Activated naive CD4-positive, alpha-beta T cell (primary cell): ENCODE results near the gene DOHH.
A peak's percentile ranks its signal among the peaks of the same experiment; 100 is the strongest.

Experiments used
- DNase-seq, 4 experiments: peaks; one replicate each; lab custom pipeline; 2025; lab: John Stamatoyannopoulos, UW

Gene DOHH, protein sequence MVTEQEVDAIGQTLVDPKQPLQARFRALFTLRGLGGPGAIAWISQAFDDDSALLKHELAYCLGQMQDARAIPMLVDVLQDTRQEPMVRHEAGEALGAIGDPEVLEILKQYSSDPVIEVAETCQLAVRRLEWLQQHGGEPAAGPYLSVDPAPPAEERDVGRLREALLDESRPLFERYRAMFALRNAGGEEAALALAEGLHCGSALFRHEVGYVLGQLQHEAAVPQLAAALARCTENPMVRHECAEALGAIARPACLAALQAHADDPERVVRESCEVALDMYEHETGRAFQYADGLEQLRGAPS

DNA sequence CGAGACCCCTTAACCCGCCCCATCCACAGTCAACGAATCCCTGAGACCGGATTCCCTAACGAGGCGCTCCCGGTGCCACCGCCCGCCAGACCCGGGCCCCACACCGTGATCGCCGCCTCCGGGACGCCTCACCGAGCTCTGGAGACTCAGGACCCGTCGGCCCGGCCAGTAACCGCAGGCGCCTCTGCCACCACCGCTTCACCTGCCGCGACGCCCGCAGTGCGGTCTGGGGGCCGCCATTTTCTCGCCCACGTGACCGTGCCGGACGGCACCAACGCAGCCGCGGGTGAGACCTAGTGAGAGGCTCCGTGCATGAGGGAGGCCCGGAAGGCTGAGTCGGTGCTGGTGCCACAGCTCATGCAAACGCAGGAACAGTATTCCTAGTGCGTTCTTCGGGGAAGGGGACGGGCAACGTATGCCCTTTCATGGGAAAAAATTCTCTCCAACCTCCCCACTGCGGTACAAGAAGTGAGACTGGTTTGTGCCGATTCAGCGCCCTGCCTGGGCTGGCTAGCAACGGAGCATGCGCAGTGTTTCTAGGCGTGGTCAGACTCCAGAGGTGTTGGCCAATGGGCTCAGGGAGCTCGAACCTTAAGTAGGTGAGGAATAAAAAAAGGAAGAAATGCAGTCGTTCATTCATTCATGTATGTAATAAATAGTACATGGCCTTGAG lies at the start of gene DOHH:
Gene DOHH (minus strand): TSS at position 246 of the 673 bp plus-strand sequence. CDS start 3,860 bp downstream, outside the sequence.
- DNase-seq, result peak; percentile 81 to 93 (median 92)

DNA sequence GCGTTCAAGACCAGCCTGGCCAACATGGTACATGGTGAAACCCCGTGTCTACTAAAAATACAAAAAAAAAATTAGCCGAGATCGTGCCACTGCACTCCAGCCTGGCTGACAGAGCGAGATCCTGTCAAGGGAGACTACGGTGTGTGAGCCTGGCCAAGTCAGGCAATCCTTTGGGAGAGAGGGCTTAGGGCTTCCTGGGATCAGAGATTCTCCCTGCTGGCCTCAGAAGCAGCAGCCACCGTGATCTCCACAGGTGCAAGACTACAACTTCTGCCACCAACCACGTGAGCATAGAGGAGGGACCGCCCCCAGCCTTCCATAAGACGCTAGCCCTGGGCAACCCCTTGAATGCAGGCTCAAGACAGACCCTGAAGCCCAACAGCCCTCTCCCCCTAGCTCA lies 49.3 kb upstream of the DOHH start:
- DNase-seq, result no peak

DNA sequence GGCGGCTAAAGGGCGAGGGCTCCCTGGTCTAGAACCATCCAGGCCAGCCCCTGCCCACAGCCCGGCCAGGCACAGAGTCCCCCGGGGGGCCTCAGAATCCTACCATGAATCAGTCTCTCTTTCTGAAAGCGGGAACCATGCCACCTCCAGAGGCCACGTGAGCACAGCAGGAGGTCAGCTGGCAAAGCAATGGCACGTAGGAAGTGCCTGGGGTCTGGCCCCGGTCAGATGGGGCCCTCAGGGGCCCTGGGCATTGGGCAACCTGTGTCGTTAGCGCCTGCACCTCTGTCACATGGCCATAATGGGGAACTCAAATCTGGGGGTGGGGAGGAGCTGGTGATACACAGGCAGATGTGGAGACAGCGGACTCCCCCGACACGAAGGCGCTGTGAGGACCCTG lies 48.1 kb upstream of the DOHH start:
- no peak for DNase-seq

DNA sequence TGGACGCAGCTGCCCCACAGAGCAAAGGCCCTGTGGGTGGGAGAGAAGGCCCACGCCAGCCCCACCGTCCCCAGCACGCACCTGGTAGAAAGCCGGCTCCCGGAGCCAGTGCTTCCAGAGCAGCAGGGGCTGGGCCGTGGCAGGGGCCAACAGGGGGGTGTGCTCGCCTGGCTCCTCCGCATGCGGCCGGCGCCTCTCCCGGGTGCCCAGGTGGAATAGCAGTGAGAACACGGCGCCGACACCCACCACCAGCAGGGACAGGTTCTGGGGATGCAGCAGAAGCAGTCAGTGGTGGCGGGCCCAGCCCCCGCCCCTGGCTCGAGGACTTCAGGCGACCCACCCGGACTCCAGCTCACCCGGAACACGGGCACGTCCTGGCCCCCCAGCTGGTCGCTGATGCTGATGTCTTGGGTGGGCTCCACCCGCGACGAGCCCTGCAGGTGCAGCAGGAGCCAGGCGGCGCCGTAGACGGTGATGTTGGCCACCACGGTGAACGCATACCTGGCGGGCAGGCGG lies 47.4 kb upstream of the DOHH start:
- DNase-seq, result no peak

DNA sequence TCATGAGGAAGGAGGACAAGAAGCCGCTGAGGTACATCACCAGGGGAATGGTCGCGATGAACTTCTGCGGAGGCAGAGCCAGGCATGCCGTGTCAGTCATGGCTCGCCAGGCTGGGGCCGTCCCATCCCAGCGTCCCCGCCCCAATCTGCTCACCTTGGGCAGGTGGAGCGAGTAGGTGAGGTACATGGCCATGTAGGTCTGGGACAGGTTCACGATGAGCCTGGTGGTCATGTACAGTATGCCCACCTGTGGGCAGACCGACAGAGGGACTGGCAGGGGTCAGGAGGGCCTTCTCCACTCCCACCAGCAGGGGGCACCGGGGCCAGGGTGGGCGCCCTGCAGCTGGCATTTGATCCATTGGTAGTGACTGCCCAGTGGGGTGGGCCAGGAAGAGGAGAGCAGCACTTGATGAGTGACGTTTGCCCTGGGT lies 46.8 kb upstream of the DOHH start:
- DNase-seq, result peak in 1 of 4 experiments; percentile 20

DNA sequence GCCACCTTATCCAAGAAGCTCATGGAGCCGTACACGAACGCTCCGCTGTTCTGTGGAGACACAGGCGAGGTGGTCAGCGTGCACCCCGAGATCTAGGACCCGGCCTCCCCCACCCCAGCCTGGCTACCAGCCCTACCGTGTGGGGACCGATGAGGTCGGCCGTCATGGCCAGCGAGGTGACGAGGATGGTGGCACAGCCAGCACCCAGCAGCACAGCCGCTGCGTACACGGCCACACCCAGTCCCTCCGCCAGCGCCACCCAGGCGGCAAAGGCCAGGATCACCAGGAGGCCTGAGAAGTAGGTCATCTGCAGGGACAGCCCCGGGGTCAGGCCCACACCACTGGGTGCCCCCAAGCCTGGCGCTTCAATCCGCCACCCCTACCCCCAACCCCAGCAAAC lies 45.6 kb upstream of the DOHH start:
- DNase-seq, result no peak

DNA sequence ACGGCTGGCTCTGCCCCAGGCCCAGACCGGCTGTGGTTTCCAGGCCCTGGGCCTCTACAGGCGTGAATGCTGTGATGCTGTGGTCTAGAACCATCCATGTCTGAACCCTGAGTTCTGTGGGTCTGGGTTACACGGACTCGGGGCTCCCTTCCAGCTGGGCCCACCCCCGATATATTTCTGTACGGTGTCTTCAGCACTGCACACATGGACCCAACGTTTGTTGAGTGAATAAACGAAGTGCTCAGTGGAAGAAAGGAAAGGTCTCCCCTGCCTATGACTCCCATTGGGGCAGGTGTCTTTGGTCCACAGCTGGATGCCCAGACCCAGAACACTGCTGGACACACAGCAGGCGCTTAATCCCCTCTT lies 45.2 kb upstream of the DOHH start:
- no peak for DNase-seq

DNA sequence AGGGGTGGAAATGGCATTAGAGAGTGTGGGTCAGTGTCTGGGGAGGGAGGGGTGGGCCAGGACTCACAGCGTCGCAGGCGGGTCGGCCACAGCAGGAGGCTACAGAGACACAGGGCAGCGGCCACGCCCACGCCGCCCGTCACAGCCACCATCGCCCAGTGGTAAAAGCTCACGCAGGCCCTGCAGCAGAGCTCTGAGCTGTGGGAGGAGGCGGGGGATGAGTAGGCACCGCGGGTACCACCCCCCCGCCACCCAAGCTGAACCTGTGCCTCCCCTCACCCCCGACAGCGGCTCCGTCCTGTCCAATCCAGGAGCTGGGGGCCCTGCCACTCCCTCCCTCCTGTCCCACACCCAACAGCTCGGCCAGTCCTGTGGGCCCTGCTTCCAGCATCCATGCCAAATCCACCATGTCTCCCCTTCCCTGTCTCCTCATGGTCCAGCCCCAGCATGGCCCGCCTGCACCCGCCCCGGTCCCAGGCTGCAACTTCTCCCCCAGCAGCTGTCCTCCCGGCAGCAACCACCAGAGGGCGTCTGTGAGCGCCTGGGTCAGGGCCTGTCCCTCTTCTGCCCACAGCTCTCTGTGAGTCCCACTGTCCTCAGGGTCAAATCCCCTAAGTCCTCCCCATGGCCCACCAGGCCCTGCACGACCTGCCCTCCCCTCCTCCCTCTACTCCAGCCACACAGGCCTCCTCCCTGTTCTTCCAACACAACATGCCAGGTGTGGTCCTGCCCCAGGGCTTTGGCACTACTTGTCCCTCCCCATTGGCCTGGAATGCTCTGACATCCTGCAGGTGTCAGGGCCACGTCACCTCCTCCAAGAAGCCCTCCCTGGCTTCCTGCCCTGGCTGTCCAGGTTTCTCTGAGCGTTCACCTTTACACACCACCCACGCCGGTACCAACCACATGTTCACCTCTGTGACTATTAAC lies 44.5 kb upstream of the DOHH start:
- peak; percentile 63 to 81 (median 75) for DNase-seq

DNA sequence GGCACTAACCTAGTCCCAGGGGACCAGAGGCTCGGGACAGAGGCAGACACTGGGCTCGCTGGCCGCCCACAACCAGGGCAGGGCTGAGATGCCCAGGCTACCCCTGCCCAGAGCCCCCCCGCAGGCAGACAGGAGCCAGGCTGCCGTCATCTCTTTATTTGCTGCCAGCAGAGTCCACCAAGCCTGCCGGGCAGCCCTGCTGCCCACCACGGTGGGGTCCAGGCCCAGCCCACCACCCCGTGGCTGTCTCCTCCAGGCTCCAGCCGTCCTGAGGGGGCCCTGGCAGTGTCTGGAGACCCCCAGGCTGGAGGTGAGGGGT lies 43.5 kb upstream of the DOHH start:
- no peak for DNase-seq

DNA sequence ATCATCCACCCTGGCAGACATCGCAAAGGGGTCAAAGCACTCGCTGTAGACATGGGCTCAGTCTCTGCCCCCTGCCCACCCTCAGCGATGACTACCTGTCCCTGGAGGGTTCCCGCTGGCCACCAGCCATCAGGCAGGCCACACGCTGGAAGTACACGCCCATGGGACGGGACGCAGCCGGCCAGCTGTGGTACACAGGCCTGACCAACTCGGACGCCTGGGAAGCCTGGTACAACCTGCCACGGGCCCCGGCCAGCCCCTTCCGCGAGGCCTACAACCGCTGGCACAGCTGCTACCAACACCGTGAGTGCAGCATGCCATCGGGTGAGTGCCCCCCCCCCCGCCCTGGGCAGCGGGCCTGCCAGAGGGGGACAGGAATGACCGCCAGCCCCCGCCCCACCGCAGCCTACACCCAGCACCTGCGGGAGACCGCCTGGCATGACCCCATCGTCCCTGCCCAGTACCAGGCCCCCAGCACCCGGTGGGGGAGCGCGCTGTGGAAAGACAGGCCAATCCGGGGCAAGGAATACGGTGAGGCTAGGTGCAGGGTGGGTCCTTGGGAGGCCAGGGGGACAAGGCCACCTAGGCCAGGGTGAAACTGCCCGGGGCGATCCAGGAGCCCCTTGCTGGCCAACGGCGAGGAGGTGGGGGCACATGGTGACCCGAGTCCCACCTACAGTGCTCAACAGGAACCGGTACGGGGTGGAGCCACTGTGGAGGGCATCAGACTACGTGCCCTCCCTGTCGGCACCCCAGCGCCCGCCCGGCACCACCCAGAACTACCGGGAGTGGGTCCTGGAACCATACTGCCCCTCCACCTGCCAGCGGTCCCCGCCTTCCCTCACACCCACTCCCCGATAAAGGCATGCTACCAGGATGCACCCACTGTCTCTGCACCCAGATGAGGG lies 42.9 kb upstream of the DOHH start:
- DNase-seq, result no peak

DNA sequence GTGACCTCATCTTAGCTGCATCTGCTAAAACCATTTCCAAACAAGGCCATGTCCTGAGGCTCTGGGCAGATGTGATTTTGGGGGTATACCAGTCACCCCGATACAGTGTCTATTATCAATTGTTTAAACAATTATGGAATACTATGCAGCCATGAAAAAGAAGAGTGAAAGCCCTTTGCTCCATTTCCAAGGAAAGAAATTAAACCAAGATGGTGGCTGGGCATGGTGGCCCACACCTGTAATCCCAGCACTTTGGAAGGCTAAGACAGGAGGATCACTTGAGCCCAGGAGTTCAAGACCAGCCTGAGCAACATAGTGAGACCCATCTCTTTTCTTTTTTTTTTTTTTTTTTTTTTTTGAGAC lies 39.3 kb upstream of the DOHH start:
- DNase-seq, result no peak

DNA sequence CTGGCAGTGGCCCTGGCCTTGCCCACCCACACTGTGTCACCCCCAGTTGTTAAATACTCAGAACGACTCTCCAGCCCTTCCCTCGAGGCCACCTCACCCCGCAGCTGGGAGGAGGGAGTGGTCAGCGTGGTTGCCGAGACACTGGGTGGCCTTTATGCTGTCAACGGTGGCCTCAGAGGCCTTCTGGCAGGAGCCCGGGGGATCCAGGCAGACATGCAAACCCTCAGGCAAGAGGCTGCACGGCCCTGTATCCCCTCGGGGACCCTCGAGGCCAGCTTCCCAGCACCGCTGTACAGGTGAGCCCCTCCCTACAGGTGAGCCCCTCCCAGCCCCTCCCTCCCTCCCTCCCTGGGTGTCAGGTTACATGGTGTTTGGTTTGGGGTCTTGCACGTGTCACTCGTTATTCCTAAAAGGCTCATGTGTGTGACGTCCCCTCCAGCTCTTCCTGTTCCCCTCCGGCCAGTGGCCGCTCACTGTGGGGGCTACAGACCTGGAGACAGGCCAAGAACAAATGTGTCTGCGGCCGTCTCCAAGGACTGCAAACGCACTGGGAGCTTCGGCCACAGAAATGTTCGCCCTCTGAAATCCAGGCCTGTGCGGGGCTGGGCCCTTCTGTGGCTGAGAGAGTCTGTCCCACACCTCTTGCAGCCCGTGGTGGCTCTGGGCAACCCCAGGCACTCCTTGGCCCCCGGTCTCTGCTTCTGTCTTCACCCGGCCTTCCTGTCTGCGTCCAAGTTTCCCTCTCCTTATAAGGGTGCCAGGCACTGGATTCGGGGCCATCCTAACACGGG lies 38.7 kb upstream of the DOHH start, which contains the start of gene TEKTIP1:
Gene TEKTIP1 (plus strand): TSS at position 210 of the 791 bp plus-strand sequence. CDS start 4 bp downstream, at position 214.
- no peak for DNase-seq

DNA sequence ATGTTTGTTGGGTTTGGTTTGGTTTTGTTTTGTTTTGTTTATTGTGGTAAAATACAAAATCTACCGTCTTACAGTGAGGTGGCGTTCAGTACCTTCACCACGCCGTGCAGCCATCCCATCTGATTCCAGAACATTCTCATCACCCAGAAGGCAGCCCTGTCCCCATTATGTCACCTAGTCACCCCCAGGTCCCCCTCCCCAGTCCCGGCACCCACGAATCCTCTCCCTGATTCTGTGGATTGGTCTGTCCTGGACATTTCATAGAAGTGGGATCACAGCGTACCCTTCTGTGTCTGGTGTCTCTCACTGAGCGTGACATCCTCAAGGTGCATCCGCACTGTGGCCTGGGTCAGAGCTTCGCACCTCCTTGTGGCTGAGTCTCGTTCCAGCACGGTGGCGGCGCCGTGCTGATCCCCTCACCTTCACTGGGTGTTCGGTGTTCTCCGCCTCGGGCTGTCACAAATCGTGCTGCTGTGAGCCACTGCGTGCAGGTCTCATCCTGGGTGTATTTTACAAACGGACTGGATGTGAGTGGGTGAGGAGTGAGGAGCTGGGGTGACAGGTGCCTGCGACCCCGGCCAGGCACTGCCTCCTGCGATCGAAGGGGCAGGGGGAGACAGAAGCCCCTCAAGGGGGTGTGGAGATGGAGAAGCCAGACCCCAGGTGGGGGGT lies 37.9 kb upstream of the DOHH start:
- DNase-seq, result no peak

DNA sequence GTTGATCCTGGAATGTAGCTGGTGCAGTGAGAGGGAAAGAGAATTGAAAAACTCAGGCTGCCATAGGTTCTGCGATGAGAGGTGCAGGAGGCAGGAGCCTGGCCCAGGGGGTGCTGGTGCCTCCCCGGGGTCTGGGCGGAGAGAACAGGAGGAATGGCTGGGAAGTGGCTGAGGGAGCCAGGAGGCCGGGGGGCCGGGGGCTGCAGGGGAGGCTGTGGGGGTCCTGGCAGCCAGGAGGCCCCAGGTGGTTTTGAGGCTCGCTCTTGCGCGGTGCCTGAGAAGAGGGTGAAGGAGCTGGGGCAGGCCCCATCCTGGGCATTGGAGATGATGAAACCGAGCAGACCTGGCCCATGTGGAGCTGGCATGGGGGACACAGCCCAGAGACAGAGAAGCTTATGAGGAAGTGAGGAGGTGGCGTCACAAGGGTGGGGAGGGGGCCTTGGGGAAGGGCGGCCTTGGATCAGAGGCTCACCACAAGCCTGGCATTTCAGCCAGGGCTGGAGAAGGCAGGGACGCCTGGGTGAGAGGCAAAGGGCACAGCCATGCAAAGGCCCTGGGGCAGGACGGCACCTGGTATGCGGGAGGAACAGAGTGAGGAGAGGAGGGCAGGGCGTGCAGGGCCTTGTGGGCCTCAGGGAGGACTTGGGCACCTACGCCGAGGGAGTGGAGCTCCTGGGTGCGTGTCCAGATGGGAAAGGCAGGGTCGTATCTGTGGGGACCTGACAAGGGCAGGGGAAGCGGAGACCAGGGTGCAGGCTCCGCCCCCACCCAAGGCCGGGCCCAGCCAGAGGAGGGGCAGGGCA lies 37.2 kb upstream of the DOHH start:
- no peak for DNase-seq

DNA sequence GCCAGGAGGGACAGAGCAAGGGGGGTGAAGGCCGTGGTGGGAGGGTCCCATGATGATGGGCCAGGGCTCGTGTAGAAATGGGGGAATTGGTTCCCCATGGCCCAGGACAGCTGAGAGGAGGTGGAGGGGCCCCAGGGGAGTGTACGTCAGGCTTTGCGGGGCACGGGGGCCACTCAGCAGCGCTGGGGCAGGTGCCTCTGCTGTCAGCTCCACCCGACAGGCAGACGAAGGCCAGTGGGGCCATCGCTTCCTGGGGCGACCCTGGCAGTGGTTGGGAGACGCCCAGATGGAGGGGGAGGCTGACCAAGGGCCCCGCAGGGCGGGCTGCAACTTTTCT lies 36.6 kb upstream of the DOHH start:
- DNase-seq, result no peak

DNA sequence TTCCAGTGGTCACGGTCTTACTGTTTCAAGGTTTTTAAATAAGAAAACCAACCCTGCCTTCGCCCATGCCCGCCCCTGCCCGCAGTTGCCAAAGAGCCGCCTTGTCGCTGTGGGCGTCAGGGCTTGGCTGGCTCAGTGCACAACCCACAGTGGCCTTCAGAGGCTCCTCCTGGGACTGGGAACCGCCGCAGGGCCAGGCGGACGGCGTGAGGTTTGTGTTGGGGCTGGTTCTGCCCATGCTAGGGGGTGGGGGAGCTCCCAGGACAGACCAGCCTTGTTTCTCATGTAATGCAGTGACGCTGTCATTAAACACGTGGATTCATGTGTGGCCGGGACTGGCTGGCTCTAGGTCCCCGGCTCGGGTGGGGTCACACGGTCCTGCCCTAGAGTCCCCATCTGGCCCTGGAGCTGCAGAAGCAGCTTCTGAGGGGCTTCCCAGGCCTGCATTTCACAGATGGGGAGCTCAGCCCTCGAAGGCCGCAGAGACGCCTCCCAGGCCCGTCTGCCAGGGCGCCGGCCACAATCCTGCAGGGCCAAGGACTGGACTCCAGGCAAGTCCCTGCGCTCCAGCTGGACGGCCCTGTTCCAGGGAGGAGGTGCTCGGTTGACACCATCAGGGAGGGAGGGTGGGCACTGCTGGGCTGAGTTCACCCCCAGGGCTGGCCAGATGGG lies 36.1 kb upstream of the DOHH start:
- DNase-seq, result no peak

DNA sequence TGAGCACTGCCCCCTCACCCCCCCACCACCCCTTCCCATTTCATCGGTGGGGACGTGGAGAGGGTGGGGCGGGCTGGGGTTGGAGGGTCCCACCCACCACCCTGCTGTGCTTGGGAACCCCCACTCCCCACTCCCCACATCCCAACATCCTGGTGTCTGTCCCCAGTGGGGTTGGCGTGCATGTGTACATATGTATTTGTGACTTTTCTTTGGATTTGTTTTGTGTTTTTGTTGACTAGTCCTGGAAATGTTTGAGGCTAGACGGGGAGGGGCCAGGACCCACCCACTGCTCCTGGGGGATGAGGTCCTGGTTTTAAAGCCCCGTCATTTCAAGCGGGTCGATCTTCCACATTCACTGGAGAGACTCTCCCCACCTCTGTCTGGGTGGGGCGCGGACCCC lies 35.5 kb upstream of the DOHH start:
- DNase-seq, result no peak

DNA sequence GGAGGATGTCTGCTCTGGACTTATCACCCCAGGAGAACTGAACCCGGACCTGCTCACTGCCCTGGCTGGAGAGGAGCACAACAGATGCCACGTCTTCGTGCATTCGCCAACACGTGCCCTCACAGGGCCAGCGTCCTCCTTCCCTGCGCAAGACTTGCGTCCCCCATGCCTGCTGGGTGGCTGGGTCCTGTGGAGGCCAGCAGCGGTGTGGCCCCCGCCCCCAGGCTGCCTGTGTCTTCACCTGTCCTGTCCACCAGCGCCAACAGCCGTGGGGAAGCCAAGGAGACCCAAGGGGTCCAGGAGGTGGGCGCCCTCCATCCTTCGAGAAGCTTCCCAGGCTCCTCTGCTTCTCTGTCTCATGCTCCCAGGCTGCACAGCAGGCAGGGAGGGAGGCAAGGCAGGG lies 35.1 kb upstream of the DOHH start:
- DNase-seq, result no peak

DNA sequence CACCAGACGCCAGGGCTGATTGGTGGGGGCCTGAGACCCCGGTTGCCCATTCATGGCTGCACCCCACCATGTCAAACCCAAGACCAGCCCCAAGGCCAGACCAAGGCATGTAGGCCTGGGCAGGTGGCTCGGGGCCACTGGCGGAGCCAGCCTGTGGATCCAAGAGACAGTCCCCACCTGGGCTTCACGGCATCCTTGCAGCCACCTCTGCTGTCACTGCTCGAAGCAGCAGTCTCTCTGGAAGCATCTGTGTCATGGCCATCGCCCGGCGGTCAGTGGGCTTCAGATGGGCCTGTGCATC lies 34.7 kb upstream of the DOHH start:
- no peak for DNase-seq
